GM21528 (cell line): ENCODE results near the gene TSTD2.
"Not testable (repeated sequence)": the region's sequence is repeated elsewhere in the genome, so short reads cannot be mapped to it uniquely, and the experiment has no call there.

ENCODE experiments used
- ATAC-seq: cut with Tn5 transposase; IDR thresholded peaks from one replicate; pipeline ENCODE4 v1.9.1; 2021; ENCODE audit warnings: mild to moderate bottlenecking, moderate library complexity; ENCODE audit not compliant: unreplicated experiment, low FRiP score

Gene TSTD2

DNA sequence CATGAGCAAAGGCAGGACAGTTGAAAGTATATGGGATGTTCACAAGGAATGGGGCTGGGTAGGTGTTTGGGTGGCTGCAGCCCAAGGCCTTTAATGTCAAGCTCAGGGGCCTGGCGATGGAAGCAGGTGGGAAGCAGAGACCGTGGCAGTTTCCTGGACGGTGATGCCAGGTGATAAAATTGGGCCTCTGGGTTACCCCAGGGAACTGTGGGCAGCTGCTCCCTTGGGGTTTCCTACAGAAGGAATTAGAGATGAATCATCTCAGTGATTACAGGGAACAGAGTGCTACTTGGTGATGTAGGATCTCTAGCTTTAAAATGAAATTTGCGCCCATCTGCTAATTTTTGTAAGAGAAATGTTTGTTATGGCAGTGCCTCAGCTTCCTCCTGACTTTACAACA is 39.2 kb downstream of the TSTD2 start:
- ATAC-seq = no peak

GRCh38 chr9:97592126-97592525 is 41.0 kb downstream of the TSTD2 start:
- no peak for ATAC-seq

DNA sequence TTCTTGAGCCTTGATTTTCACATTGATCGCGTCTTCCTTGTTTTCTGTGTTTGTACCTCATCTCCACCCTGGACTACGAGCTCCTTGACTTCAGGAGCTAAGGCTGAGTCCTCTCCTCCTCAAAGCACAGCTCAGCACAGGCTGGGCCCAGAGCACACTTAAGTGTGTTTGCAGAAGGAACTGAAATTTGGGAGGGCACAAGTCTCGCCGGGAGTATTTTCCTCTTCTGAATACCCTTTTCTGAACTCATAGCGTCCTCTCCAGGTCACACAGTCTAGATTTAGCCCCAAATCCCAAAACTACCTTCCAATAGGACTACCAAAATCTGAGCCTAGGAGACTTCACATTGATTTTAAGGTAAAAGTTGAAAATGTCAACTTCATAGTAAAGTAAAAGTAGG is 41.6 kb downstream of the TSTD2 start:
- no peak for ATAC-seq

DNA sequence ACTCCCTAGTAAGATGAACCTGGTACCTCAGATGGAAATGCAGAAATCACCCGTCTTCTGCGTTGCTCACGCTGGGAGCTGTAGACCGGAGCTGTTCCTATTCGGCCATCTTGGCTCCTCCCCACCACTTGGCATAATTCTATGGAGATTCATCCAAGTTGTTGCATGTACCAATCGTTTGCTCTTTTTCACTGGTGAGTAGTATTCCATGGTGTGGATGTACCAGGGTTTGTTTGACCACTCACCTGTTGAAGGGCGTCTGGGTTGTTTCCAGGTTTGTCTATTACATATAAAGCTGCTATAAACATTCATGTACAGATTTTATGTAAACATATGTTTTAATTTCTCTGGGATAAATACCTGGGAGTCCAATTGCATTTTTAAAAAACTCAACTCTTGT is 46.3 kb downstream of the TSTD2 start:
- not testable (repeated sequence) for ATAC-seq

DNA sequence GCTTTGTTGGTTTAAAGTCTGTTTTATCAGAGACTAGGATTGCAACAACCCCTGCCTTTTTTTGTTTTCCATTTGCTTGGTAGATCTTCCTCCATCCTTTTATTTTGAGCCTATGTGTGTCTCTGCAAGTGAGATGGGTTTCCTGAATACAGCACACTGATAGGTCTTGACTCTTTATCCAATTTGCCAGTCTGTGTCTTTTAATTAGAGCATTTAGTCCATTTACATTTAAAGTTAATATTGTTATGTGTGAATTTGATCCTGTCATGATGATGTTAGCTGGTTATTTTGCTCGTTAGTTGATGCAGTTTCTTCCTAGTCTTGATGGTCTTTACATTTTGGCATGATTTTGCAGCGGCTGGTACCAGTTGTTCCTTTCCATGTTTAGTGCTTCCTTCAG is 48.4 kb downstream of the TSTD2 start:
- ATAC-seq = not testable (repeated sequence)

DNA sequence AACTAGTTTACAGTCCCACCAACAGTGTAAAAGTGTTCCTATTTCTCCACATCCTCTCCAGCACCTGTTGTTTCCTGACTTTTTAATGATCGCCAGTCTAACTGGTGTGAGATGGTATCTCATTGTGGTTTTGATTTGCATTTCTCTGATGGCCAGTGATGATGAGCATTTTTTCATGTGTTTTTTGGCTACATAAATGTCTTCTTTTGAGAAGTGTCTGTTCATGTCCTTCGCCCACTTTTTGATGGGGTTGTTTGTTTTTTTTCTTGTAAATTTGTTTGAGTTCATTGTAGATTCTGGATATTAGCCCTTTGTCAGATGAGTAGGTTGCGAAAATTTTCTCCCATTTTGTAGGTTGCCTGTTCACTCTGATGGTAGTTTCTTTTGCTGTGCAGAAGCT is 51.6 kb downstream of the TSTD2 start:
- ATAC-seq = not testable (repeated sequence)

GRCh38 chr9:97579914-97580313 is 53.3 kb downstream of the TSTD2 start:
- no peak for ATAC-seq

DNA sequence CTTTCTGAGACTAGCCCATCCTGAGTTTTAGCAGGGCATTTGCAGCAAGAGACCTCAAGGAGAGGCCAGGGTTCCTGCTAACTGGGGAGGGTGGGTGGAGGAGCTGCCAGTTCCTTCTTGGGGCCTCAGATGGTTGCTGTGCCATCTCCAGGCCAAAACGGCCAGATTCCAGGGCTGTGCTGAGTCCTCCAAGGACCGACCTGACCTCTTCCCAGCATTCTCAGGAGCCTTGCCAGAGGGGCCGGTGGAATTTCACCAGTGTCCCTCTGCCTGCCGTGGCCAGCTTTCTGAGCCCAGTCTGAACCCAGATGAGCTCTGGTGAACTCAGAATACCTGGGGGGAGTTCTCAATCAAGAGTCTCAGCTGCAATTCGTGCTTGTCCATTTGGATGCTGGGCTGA is 54.3 kb downstream of the TSTD2 start:
- no peak for ATAC-seq

- ATAC-seq = no peak
Measured at GRCh38 chr9:97577051-97577450, 56.1 kb downstream of the TSTD2 start.

GRCh38 chr9:97575673-97576200 is 57.4 kb downstream of the TSTD2 start:
- ATAC-seq = no peak

DNA sequence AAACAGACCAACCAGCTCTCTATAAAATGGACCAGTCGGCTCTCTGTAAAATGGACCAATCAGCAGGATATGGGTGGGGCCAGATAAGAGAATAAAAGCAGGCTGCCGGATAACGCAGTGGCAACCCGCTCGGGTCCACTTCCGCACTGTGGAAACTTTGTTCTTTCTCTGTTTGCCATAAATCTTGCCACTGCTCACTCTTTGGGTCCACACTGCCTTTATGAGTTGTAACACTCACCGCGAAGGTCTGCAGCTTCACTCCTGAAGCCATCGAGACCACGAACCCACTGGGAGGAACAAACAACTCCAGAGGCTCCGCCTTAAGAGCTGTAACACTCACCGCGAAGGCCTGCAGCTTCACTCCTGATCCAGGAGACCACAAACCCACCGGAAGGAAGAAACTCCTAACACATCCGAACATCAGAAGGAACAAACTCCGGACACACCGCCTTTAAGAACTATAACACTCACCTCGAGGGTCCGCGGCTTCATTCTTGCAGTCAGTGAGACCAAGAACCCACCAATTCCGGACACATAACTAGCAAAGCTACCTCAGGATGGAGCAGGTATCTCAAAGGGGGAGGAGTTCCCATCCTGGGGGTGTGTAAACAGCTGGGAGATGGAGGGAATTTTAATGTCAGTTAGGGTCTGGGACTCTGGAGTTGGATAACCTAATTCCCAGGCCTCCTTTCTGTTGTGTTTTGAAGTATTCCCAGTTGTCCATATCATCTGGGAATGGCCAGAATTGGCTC is 58.1 kb downstream of the TSTD2 start:
- ATAC-seq = not testable (repeated sequence)

GRCh38 chr9:97574101-97574571 is 59.0 kb downstream of the TSTD2 start:
- ATAC-seq = not testable (repeated sequence)

DNA sequence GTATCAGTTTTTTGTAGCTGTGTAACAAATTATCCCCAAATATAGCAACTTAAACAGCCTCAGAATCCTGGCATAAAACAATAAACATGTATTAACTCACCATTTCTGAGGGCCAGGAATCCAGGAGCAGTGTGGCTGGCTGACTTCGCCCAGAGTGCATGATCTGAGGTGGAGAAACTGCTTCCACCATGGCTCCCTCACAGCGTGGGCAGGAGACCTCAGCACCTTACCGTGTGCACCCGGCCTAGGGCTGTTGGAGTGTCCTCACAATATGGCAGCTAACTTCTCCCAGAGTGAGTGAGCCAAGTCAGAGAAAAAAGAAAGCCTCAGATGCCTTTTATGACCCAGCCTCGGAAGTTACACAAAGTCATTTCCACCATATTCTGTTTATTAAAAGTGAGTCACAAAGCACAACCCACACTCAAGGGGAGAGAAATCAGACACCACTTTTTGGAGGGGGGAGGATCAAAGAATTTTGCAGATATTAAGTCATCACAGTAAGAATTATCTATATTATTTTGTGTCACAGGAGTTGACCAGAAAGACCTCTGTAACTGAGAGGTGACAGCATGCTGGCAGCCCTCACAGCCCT is 59.6 kb downstream of the TSTD2 start:
- no peak for ATAC-seq

- ATAC-seq = no peak
Measured at GRCh38 chr9:97572892-97573365, 60.2 kb downstream of the TSTD2 start.

DNA sequence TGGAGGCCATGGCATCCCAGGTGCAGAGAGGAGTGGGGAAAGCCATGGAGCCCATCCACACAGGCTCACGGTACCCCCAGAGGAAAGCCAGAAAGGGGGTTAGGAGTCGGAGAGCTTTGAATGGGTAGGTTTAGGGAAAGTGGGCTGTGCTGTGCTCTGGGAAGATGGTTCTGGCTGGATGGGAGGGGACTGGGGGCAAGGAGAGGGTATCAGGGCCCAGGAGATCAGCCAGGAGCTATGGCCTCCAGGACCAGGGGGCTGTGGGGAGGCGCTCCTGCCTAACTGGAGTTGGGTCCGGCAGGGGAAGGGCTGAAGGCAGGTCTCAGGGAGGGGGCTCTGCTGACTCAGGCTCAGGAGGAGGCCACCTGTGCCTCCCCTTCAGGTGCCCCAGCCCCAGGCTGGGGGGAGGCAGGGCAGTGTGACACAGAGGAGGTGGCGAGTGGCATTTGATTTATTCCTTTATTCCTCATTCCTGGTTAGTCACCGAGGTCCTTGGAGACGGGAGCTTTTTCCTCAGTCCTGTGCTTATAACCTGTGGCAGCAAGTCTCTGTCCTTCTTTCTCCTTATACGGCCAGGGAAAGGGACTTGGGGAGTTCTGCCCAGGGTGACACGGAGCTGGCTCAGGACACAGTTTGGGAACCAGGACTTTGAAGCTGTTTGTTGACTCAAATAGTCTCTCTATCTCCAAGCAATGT is 60.8 kb downstream of the TSTD2 start:
- ATAC-seq = no peak

DNA sequence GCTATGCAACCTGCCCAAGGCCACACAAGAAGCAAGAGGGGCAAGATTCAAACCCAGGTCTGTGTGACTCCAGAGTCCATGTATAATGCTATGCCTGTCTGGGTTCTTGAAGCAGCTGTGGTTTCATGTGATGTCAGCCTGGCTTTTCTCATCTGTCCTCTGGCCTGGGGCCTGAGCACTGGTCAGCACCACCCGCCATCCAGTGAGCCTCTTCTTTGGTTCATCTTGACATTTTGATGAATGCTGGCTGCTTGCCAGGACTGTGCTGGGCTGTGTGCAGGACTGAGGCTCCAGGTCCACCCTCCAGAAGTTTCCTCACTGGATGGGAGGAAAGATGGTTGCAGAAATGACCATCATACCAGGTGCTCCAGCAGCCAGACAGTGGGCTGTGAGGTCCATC is 61.5 kb downstream of the TSTD2 start:
- no peak for ATAC-seq

GRCh38 chr9:97570899-97571298 is 62.3 kb downstream of the TSTD2 start:
- no peak for ATAC-seq

- ATAC-seq = no peak
Measured at GRCh38 chr9:97568461-97569275, 64.5 kb downstream of the TSTD2 start.

GRCh38 chr9:97567894-97568202 is 65.3 kb downstream of the TSTD2 start:
- no peak for ATAC-seq

- no peak for ATAC-seq
Measured at GRCh38 chr9:97567182-97567893, 65.8 kb downstream of the TSTD2 start.
